GM06990 (cell line): ENCODE results near the gene TBCC.

Experiments used
- DNase-seq: peaks from one replicate; pipeline ENCODE4 v3.0.0-alpha.2; 2011; ENCODE audit not compliant: insufficient read length; ENCODE audit errors: extremely low read depth
- H3K27me3 ChIP-seq: replicated peaks from 2 replicates; pipeline ENCODE4 v1.6.0; 2011; ENCODE audit warnings: low read length; ENCODE audit not compliant: control insufficient read depth, insufficient read depth
- H3K36me3 ChIP-seq: 2 replicates; pipeline ENCODE4 v1.5.1; 2011; ENCODE audit warnings: low read length; ENCODE audit not compliant: control insufficient read depth, insufficient read depth
- H3K4me3 ChIP-seq: replicated peaks from 2 replicates; pipeline ENCODE4 v1.5.1; 2011; ENCODE audit warnings: low read depth, mild to moderate bottlenecking, control low read depth, low read length
- TF ChIP-seq, protein P1 (sequence below): IDR thresholded peaks from 2 replicates; pipeline ENCODE4 v1.5.1; 2011; ENCODE audit warnings: low read length, control low read depth, mild to moderate bottlenecking, inconsistent platforms; ENCODE audit not compliant: insufficient read depth, poor library complexity, severe bottlenecking

The TBCC gene

DNA sequence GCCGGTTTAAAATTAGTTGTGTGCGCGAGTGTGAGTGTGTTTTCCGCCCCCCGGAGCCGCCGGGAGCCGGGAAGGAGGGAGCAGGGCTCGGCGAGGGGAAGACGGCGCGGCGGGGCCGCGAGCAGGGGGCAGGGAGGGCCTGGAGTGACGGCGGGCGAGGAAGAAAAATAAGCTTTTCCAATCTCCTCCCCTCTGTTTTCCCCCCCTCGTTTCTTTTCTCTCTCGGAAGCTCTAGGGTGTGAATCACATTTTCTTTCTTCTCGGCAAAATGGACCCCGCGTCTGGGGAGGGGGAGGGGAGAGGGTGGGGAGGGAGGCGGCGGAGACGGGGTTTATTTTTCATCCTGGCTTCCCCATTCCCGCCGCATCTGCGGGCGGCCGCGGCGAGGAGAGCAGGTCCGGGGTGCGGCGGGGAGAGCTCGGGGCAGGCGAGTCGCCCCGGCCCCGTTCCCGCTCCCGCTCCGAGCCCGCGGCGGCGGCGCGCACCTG, 36.8 kb upstream of the TBCC start:
- H3K36me3 ChIP-seq: no peaks in the 10 kb centered on the region; the same call in 1 of the 2 replicates
- peak; percentile 77 for DNase-seq
- no peaks in the 10 kb centered on the region for H3K27me3 ChIP-seq
- peak overlapping the region; percentile 82 for H3K4me3 ChIP-seq
- TF ChIP-seq, protein P1, sequence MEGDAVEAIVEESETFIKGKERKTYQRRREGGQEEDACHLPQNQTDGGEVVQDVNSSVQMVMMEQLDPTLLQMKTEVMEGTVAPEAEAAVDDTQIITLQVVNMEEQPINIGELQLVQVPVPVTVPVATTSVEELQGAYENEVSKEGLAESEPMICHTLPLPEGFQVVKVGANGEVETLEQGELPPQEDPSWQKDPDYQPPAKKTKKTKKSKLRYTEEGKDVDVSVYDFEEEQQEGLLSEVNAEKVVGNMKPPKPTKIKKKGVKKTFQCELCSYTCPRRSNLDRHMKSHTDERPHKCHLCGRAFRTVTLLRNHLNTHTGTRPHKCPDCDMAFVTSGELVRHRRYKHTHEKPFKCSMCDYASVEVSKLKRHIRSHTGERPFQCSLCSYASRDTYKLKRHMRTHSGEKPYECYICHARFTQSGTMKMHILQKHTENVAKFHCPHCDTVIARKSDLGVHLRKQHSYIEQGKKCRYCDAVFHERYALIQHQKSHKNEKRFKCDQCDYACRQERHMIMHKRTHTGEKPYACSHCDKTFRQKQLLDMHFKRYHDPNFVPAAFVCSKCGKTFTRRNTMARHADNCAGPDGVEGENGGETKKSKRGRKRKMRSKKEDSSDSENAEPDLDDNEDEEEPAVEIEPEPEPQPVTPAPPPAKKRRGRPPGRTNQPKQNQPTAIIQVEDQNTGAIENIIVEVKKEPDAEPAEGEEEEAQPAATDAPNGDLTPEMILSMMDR: no peak

DNA sequence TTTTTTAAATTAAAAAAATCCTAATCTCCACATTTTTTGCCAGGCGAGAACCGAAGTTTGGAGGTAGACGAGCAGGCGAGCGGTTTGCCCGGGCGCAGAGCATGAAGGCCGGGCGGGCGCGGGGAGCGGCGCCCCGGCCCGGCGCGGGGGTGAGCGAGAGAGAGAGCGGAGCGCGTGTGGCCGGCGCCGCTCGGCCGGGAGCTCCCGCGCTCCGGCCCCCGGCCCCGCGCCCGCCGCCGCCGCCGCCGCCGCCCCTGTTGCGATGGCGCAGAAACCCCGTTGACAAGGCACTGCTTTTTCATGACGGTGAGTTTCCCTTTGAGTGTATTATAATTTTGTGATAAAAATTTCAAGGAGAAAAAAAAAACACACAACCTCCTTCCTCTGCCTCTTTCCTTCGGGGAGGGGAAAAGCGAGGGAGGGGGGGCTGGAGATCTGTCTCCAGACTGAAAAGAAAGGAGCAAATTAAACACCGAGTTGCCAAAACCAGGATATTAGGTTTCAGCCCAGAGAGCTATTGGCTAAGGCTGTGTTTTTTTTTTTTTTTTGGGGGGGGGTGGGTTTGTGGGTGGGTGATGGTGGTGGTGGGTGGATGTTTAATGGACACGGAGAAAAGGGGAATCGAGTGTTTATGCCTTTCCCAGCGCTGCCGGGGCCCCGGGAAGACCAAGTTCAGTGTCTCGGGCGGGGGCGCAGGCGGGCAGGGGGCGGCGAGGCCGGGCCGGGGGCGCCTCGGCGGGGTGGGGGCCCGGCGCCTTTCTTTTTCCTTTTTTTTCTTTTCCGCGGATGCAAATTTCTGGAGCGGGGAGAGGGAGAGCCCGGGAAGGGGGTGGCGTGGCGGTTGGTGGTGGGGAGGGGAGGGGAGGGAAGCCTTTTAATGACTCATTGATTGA, 36.1 kb upstream of the TBCC start, which contains the start of gene BICRAL:
TSS of gene BICRAL (plus strand) at position 257 of the 893 bp plus-strand sequence. CDS start 39,971 bp downstream, outside the sequence.
- Histone ChIP-seq H3K27me3 (no peaks in the 10 kb centered on the region), H3K4me3 (peak within 1 kb of the TSS; percentile 82), H3K36me3 (no peaks in the 10 kb centered on the region; the same call in 1 of the 2 replicates)
- DNase-seq: peak; percentile 62
- TF ChIP-seq, protein P1: no peak

DNA sequence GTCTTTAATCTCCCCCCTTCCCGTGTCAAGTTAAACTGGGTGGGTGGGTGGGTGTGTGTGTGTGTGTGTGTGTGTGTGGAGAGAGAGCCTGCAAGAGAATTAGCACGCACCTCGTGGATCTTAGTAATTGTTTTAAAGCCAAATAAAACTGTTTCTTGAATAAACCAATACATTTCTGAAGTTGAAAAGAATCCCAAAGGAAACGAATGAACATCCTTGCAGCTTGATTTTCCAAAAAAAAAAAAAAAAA, 35.6 kb upstream of the TBCC start:
- no peak for DNase-seq
- peak overlapping the region; percentile 82 for H3K4me3 ChIP-seq
- no peaks in the 10 kb centered on the region for H3K36me3 ChIP-seq
- TF ChIP-seq, protein P1: no peak
- H3K27me3 ChIP-seq: no peaks in the 10 kb centered on the region

DNA sequence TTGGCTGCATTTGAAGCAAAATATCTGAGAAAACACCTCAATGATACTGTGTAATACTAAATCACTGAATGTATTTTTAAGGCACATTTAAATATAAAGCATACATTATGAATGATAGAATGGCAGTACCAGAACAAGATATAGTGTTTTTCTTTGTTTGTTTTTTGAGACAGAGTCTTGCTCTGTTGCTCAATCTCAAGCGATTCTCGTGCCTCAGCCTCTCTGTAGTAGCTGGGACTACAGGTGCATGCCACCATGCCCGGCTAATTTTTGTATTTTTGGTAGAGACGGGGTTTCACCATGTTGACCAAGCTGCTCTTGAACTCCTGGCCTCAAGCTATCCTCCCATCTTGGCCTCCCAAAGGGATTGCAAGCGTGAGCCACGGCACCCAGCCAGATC, 33.6 kb upstream of the TBCC start:
- TF ChIP-seq, protein P1: no peak
- no peak overlapping the region for H3K4me3 ChIP-seq

DNA sequence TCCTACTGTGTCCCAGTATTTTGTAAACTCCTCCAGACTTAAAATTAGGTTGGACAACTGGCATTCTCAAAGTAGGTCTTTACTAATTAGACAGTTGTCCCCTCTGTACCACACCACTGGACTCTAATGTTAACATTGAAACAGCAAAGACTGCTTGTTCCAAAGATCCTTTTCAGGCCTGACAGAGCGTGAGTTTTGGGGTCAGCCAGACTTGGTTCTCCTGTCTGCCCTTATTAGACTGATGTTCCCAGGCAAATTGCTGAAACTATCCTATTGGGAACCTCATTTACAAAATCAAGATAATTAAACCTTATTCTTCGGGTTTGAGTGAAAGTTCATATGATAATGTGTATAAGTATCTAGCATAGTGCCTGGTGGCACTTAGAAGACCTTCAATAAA, 32.2 kb upstream of the TBCC start:
- no peaks in the 10 kb centered on the region for H3K27me3 ChIP-seq
- H3K36me3 ChIP-seq: no peaks in the 10 kb centered on the region
- no peak overlapping the region for H3K4me3 ChIP-seq
- TF ChIP-seq, protein P1: no peak
- DNase-seq: no peak

More for the DNA sequence above, 33.6 kb upstream of the TBCC start:
- no peak for DNase-seq
- no peaks in the 10 kb centered on the region for H3K36me3 ChIP-seq
- H3K27me3 ChIP-seq: no peaks in the 10 kb centered on the region
